Measurements from ENCODE around the gene GPC4. TPM values are rescaled to one million over a fixed set of nuclear protein-coding genes. Genes with fewer than 3 reads are reported as not detected.

The GPC4 gene
- total and polyA plus RNA-seq, 4 donors, result 0.23 to 1.3 (median 0.71) TPM

GRCh38 chrX:133444952-133445831 lies 29.9 kb upstream of the GPC4 start:
- no peaks in the 10 kb centered on the region for H3K9me3 ChIP-seq (ENCODE audit: control insufficient read depth in 4 of 4, low read length in 3 of 4)
- TF ChIP-seq, protein P1, sequence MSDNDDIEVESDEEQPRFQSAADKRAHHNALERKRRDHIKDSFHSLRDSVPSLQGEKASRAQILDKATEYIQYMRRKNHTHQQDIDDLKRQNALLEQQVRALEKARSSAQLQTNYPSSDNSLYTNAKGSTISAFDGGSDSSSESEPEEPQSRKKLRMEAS (IDR thresholded peaks at IDR 0.05), result no peak
- TF ChIP-seq NR2F2 (IDR thresholded peaks at IDR 0.05) (no peak), GABPA (IDR thresholded peaks at IDR 0.05 in 1 of 2, conservative IDR thresholded peaks at IDR 0.05 in 1 of 2) (no peak), RAD21 (IDR thresholded peaks at IDR 0.05) (no peak), HNF4A (conservative IDR thresholded peaks at IDR 0.05) (no peak), JUND (IDR thresholded peaks at IDR 0.05) (no peak)
- TF ChIP-seq, protein P2, sequence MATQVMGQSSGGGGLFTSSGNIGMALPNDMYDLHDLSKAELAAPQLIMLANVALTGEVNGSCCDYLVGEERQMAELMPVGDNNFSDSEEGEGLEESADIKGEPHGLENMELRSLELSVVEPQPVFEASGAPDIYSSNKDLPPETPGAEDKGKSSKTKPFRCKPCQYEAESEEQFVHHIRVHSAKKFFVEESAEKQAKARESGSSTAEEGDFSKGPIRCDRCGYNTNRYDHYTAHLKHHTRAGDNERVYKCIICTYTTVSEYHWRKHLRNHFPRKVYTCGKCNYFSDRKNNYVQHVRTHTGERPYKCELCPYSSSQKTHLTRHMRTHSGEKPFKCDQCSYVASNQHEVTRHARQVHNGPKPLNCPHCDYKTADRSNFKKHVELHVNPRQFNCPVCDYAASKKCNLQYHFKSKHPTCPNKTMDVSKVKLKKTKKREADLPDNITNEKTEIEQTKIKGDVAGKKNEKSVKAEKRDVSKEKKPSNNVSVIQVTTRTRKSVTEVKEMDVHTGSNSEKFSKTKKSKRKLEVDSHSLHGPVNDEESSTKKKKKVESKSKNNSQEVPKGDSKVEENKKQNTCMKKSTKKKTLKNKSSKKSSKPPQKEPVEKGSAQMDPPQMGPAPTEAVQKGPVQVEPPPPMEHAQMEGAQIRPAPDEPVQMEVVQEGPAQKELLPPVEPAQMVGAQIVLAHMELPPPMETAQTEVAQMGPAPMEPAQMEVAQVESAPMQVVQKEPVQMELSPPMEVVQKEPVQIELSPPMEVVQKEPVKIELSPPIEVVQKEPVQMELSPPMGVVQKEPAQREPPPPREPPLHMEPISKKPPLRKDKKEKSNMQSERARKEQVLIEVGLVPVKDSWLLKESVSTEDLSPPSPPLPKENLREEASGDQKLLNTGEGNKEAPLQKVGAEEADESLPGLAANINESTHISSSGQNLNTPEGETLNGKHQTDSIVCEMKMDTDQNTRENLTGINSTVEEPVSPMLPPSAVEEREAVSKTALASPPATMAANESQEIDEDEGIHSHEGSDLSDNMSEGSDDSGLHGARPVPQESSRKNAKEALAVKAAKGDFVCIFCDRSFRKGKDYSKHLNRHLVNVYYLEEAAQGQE (IDR thresholded peaks at IDR 0.05), result no peak
- 11% methylated on average over 16 of the region's 16 CpGs for WGBS
- H3K27ac ChIP-seq (ENCODE audit: low read depth in 1 of 2, low read length in 2 of 2), result no peak overlapping the region
- peak overlapping the region in 1 of 3 donors; percentile 6 for H3K4me3 ChIP-seq (ENCODE audit: low read depth in 1 of 3, low read length in 3 of 3)
- no peak overlapping the region for H3K9ac ChIP-seq (ENCODE audit: low read depth in 1 of 2, low read length in 2 of 2)
- peaks cover 0 to 4% (median 0%) of the 10 kb centered on the region in 4 donors for H3K27me3 ChIP-seq (ENCODE audit: control insufficient read depth in 4 of 4, insufficient read depth in 4 of 4, low read length in 3 of 4)
- H3K36me3 ChIP-seq (ENCODE audit: control insufficient read depth in 4 of 4, insufficient read depth in 3 of 4, low read depth in 1 of 4, low read length in 3 of 4), result no peaks in the 10 kb centered on the region
- no peak for DNase-seq (ENCODE audit: low spot score)
- no peaks in the 10 kb centered on the region for H3K4me1 ChIP-seq (ENCODE audit: control insufficient read depth in 4 of 4, insufficient read depth in 4 of 4, low read length in 3 of 4)

DNA sequence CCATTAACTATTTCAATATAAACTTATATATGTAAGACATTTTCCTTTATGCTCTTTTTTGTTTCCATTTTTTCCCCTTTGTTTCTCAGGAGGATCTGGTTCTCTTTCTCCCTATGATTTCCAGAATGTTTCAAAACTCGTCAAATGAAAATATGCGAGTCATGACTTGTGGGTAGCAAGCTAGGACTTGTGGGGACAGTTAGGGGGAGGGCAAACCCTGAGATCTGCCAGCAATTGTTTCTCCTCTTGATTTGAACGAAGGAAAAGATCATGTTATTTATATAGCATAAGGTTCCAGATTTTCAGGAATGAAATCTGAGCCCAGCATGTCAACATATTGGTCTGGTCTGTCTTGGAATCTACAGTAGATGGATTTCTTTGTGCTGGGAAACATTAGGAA lies 28.9 kb upstream of the GPC4 start:
- 80% methylated on average over 3 of the region's 3 CpGs for WGBS
- no peak for DNase-seq (ENCODE audit: low spot score)
- no peak overlapping the region for H3K27ac ChIP-seq (ENCODE audit: low read depth in 1 of 2, low read length in 2 of 2)
- no peaks in the 10 kb centered on the region for H3K36me3 ChIP-seq (ENCODE audit: control insufficient read depth in 4 of 4, insufficient read depth in 3 of 4, low read depth in 1 of 4, low read length in 3 of 4)
- no peak overlapping the region for H3K4me3 ChIP-seq (ENCODE audit: low read depth in 1 of 3, low read length in 3 of 3)
- peaks cover 0 to 4% (median 0%) of the 10 kb centered on the region in 4 donors for H3K27me3 ChIP-seq (ENCODE audit: control insufficient read depth in 4 of 4, insufficient read depth in 4 of 4, low read length in 3 of 4)
- TF ChIP-seq SP1 (IDR thresholded peaks at IDR 0.05), result no peak
- TF ChIP-seq, protein P3, sequence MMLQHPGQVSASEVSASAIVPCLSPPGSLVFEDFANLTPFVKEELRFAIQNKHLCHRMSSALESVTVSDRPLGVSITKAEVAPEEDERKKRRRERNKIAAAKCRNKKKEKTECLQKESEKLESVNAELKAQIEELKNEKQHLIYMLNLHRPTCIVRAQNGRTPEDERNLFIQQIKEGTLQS (IDR thresholded peaks at IDR 0.05), result no peak
- TF ChIP-seq JUND (IDR thresholded peaks at IDR 0.05), result no peak
- TF ChIP-seq FOXA1 (IDR thresholded peaks at IDR 0.05), result no peak
- no peak for TF ChIP-seq ZBTB33 (IDR thresholded peaks at IDR 0.05)
- TF ChIP-seq, protein P1 (IDR thresholded peaks at IDR 0.05), result no peak
- TF ChIP-seq RAD21 (IDR thresholded peaks at IDR 0.05), result no peak
- TF ChIP-seq NR2F2 (IDR thresholded peaks at IDR 0.05), result no peak
- no peak overlapping the region for H3K9ac ChIP-seq (ENCODE audit: low read depth in 1 of 2, low read length in 2 of 2)
- H3K4me1 ChIP-seq (ENCODE audit: control insufficient read depth in 4 of 4, insufficient read depth in 4 of 4, low read length in 3 of 4), result no peaks in the 10 kb centered on the region
- H3K9me3 ChIP-seq (ENCODE audit: control insufficient read depth in 4 of 4, low read length in 3 of 4), result no peaks in the 10 kb centered on the region
